Fibroblast of villous mesenchyme (primary cell): Measurements from ENCODE around the gene FOXP2. TPM values are rescaled to one million over a fixed set of nuclear protein-coding genes. Genes with fewer than 3 reads are reported as not detected.
A peak's percentile ranks its signal among the peaks of the same experiment; 100 is the strongest.

Experiments
- DNase-seq: peaks from one replicate; pipeline ENCODE4 v3.0.0-alpha.2; 2010; ENCODE audit warnings: low read depth
- H3K4me3 ChIP-seq: 2 replicates; pipeline ENCODE4 v1.5.1; 2011; ENCODE audit warnings: low read depth, mild to moderate bottlenecking, low read length
- total RNA-seq: library from RNA; depleted of rRNA; stranded (reverse); fragments of >200 nt; gene quantifications from 2 replicates; pipeline ENCODE4 v1.2.3, GENCODE V29; 2012
- TF ChIP-seq, protein P1 (sequence below): IDR thresholded peaks from 2 replicates; pipeline ENCODE4 v1.5.1; 2012; ENCODE audit warnings: low read depth, mild to moderate bottlenecking, low read length; ENCODE audit not compliant: insufficient read depth

The FOXP2 gene
- total RNA-seq, 1 donor: 0.86 TPM

GRCh38 chr7:114466917-114467316 is 52.3 kb downstream of the FOXP2 start:
- no peak overlapping the region for H3K4me3 ChIP-seq
- TF ChIP-seq, protein P1, sequence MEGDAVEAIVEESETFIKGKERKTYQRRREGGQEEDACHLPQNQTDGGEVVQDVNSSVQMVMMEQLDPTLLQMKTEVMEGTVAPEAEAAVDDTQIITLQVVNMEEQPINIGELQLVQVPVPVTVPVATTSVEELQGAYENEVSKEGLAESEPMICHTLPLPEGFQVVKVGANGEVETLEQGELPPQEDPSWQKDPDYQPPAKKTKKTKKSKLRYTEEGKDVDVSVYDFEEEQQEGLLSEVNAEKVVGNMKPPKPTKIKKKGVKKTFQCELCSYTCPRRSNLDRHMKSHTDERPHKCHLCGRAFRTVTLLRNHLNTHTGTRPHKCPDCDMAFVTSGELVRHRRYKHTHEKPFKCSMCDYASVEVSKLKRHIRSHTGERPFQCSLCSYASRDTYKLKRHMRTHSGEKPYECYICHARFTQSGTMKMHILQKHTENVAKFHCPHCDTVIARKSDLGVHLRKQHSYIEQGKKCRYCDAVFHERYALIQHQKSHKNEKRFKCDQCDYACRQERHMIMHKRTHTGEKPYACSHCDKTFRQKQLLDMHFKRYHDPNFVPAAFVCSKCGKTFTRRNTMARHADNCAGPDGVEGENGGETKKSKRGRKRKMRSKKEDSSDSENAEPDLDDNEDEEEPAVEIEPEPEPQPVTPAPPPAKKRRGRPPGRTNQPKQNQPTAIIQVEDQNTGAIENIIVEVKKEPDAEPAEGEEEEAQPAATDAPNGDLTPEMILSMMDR: no peak
- no peak for DNase-seq

GRCh38 chr7:114468844-114469243 is 54.2 kb downstream of the FOXP2 start:
- TF ChIP-seq, protein P1: no peak
- no peak for DNase-seq
- no peak overlapping the region for H3K4me3 ChIP-seq

DNA sequence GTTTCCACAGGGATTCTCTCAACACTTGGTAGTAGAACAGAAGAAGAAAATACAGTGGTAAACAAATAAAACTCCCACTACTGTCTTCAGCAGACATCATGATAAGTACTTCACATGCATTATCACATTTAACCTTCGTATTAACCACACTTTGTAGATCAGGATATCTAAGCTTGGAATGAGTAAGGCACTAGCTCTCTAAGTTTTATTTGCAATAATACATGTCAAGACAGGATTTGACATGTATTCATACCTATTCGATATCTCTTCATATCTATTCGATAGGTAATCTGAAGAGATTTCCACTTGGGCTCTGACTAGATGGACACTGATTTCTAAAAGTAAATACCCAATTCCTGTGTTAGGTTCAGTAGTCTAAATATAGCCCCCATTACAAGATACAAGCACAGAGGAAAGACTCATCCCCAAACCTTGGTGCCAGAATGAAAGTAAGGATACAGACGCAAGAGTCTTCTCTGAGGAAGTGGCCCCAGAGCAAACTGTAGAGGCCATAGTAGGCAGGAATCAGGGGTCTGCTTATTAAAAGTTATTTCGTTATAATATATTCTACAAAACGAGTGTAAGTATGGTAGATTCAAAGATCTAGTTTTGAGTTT is 58.4 kb downstream of the FOXP2 start:
- DNase-seq: no peak
- no peak overlapping the region for H3K4me3 ChIP-seq
- TF ChIP-seq, protein P1: no peak

DNA sequence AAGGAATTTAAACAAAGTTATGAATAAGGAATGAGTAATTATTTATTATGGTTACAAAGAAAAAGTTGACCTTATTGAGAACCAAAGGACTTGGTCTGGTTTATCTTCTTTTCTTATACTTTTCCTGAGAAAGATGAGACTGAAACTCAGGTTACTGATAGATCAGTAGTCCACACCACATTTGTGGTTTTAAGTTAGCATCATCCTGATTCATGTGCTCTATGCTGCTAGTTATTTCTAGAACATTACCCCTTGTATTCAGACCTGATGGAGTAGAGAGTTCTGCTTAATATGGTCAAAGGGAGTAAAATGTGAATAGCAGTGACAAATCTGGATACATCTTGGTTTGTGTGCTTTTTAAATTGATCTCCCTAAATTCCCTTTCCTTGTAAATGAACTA is 63.8 kb downstream of the FOXP2 start:
- DNase-seq: peak; percentile 11
- TF ChIP-seq, protein P1: no peak
- H3K4me3 ChIP-seq: no peak overlapping the region

- DNase-seq: peak; percentile 28
- TF ChIP-seq, protein P1: no peak
- H3K4me3 ChIP-seq: no peak overlapping the region
Observed at GRCh38 chr7:114481999-114482398, 67.4 kb downstream of the FOXP2 start.

DNA sequence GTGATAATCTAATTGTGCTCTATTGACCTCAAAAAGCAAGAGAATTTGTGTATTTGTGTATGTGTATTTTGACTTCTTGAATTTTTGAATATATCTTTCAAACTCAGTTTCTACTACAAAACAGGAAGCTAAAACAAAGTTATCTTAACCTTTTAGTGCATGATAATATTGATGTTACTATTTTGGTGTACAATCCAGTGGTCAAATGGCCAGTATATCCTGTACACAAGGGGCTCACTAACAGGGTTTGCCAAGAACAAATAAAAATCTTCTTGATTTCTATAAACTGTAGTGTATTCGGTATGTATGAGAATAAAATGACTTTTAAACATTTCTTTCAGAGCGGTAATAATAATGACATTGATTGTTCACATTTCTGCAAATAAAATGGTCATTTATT is 69.6 kb downstream of the FOXP2 start:
- no peak overlapping the region for H3K4me3 ChIP-seq
- TF ChIP-seq, protein P1: no peak
- no peak for DNase-seq

DNA sequence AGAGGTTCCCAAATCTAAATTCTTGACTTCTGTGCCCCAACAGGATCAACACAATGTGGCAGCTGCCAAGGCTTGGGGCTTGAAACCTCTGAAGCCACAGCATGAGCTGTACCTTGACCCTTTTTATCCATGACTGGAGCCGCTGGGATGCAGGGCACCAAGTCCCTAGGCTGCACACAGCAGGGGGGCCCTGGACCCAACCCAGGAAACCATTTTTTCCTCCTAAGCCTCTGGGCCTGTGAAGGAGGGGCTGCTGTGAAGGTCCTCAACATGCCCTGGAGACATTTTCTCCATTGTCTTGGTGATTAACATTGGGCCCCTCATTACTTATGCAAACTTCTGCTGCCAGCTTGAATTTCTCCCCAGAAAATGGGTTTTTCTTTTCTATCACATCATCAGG is 72.6 kb downstream of the FOXP2 start:
- H3K4me3 ChIP-seq: no peak overlapping the region
- no peak for DNase-seq
- TF ChIP-seq, protein P1: no peak
